Loucy (cell line): ENCODE measurements around the gene STK39.

Experiments used
- CTCF ChIP-seq: fragments of 200-600 bp; sonication (generic); conservative IDR thresholded peaks from 2 replicates; pipeline ENCODE4 v1.5.1; 2014; ENCODE audit warnings: mild to moderate bottlenecking, antibody characterized with exemption, low read length
- EZH2phosphoT487 ChIP-seq: fragments of 200-600 bp; IDR thresholded peaks from 2 replicates; pipeline ENCODE4 v1.6.1; 2018; ENCODE audit warnings: antibody characterized with exemption, mild to moderate bottlenecking, moderate library complexity, borderline replicate concordance

- TF ChIP-seq CTCF (no peak), EZH2phosphoT487 (no peak)
These were observed 207.5 kb downstream of the STK39 start for GRCh38 chr2:168039881-168040280.
